GM21717 (cell line): Measurements from ENCODE around the gene TTC23L.
A peak's percentile ranks its signal among the peaks of the same experiment; 100 is the strongest.

Source experiments
- ATAC-seq: cut with Tn5 transposase; IDR thresholded peaks from one replicate; pipeline ENCODE4 v1.9.1; 2021; ENCODE audit warnings: mild to moderate bottlenecking, moderate library complexity; ENCODE audit not compliant: unreplicated experiment

The TTC23L gene

DNA sequence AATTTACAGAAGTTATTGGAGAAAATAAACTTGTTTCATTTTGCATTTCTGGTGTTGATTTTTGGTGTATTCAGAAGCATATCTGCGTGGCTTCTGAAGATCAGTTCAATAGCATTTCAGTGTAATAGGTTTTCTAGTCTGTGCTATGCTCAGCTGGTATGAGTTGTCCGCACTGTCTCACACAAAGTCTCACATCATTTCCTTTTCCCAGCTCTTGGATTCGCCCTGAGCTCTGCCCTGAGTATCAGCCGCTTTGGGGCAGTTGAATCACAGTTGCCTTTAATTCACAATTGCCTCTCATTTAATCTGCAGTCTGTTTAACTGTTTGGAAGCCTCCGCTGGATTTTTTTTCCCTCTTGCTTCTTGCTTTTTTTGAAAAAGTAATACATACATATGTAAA is 6.4 kb upstream of the TTC23L start:
- ATAC-seq: no peak

- no peak for ATAC-seq
These were observed 5.9 kb upstream of the TTC23L start for GRCh38 chr5:34833090-34833489.

DNA sequence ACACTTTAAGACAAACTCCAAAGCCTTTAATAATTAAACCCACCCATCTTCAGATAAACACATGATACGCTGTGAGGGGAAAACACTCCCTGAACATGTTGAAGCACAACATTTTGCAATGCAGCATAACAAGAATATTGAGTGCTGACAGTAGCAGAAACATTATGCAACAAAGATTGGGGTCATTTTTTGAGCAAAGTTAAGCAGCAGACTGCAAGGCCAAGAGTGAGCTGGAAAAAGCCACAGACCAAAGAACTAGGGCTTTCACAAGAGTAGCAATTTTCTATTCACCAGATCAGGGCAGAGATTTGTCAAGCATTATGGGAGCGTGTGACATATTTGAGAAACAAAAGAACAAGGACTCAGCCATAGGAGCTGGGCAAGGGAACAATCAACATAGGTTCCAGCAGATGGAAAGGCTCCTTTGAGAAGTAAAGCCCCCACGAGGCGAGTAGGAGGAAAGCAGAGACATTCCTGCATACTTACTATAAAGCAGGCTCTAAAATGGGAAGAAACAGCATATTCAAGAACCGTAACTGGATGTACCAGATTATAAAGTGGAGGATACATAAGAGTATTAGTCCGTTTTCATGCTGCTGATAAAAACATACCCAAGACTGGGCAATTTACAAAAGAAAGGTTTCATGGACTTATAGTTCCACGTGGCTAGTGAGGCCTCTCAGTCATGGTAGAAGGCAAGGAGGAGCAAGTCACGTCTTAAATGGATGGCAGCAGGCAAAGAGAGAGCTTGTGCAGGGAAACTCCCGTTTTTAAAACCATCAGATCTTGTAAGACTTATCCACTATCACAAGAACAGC is 4.8 kb upstream of the TTC23L start:
- no peak for ATAC-seq

GRCh38 chr5:34834794-34835089 is 4.2 kb upstream of the TTC23L start:
- ATAC-seq: no peak

DNA sequence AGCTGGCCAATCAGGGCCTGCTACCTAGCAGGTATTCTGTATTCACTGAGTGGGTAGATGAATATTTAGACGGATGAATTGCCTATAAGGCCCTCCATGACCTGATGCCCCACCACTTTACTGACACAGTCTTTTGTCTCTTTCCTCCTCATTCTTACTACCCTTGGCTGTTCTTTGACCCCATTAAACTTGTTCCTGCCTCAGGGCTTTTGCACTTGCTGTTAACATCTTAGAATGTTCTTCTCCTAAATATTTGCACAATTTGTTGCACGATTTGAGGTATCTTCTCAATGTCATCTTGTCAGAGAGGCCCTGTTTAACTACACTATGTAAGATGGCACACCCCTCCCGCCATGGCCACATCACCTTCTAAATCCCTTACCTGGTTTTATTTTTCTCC is 3.3 kb upstream of the TTC23L start:
- ATAC-seq: no peak

GRCh38 chr5:34841816-34842215 is 2.9 kb downstream of the TTC23L start:
- ATAC-seq: no peak

GRCh38 chr5:34842554-34842953 is 3.6 kb downstream of the TTC23L start:
- ATAC-seq: no peak

- ATAC-seq: no peak
These were observed 4.5 kb downstream of the TTC23L start for GRCh38 chr5:34843497-34843896.

GRCh38 chr5:34844106-34844505 is 5.1 kb downstream of the TTC23L start:
- no peak for ATAC-seq

GRCh38 chr5:34844999-34845398 is 6.0 kb downstream of the TTC23L start:
- no peak for ATAC-seq

DNA sequence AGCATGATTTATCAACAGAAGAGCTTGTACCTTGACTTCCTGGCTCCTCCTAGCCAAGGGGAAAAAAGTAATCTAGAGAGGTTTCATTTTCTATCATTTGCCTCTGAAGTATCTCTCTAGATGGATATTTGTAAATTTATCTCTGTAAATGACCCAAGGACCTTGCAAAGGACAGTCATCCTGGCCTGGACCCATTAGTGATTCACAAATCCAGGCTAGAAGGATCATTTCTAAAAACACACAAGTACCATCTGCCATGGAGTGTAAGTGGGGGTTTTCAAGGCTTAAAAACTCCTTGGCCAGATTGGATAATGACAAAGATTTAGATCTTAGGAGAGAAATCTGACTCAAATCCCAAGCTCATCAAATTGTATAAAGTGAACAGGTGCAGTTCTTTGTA is 8.1 kb downstream of the TTC23L start:
- no peak for ATAC-seq

GRCh38 chr5:34847552-34847951 is 8.6 kb downstream of the TTC23L start:
- ATAC-seq: no peak

DNA sequence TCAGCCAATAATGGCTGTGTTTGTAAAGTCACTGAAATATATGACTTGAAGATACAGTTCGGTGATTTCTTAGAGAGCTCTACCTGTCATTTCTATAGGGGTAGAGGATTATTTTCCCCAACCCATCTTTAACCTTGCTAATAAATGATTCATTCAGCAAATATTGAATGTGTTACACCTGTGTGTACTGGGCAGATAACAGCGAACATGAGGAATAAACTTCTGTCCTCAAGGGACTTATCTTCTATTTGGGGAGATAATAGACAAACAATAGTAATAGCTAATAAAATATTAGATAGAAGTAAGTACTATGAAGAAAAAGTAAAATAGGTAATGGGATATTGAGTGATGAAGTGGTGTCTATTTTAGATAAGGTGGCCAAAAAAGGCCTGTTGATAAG is 9.3 kb downstream of the TTC23L start:
- no peak for ATAC-seq

DNA sequence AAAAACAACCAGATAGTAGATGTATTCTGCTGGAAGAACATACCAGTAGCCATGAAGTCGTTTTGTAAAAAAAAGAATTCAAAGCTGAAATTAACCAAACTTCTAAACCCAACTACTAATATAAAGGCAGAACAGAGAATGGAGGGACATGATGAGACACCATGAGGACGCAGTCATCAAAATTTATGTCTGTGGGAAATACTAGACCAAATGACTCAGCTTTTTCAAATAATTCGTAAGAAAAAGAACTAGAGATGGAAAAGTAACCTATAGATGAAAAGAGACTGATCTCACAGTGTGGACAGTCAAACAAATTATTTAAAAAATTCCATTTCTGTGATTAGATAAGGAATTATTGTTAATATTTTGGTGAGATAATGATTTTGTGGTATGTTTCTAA is 10.3 kb downstream of the TTC23L start:
- no peak for ATAC-seq

DNA sequence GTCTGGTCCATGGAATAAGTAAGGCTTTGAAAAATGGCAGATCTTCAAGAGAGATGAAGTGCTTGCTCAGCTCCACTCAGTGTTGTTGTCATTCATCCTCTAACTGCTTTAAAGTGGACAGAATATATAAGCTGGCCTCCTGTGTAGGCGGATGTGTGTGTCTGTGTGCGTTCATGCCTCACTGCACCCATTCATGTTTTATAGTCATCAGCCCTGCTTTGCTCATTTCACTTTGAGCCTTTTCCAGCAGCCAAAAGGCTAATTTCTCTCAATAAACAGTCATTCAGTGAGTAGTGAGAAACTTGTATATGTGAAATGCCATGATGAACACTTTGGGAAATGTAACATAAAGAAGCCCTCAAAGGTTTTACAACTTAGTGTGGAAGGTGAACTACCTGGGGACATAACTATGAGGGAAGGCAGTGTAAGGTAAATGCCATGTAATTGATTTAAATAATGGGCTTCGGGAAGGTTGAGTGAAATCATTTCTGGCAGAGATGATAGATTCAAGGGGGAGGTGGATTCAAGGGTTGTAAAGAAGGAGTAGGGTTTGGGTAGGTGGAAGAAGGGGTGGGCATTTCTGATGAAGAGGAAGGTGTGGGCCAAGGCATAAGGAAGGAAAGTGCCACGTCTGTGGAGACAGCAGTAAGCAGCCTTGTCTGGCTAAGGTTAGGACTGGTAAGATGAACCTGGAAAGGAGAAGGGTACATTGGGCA is 15.7 kb downstream of the TTC23L start:
- peak; percentile 84 for ATAC-seq

GRCh38 chr5:34857161-34857560 is 18.2 kb downstream of the TTC23L start:
- no peak for ATAC-seq

DNA sequence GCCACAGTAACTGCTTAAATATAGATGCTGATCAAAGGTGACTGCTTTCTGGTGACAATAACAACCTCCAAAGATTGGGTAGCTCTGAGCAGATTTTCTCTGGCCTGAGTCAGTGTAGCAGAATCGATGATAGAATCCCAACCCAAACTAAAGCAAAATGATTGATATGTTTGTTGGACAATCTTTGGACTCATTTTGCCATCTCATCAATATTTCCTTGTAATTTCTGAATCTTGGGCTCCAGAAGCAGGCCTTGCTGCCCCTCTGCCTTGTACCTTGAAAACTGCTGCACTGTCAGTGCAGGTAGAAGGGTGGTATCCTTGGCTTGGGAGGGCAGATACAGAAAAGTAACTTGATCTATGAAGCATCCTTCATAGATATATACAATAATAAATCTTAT is 18.9 kb downstream of the TTC23L start:
- no peak for ATAC-seq

GRCh38 chr5:34858790-34859189 is 19.8 kb downstream of the TTC23L start:
- no peak for ATAC-seq

DNA sequence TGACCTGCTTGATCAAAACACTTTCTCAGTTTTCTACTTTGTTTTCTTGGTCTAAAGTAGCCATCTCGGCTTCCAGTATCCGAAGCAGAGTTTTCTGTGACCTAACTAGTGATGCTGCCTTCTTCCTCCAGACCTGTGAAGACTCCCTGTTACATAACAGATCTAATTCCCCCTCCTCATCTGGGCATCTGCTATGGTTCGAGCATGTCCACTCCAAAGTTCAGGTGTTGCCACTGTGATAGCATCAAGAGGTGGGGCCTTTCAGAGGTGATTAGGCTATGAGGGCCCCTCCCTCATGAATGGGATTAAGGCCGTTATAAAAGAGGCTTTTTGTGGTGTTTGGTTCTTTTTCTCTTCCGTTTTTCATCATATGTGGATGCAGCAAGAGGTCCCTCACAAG is 20.3 kb downstream of the TTC23L start:
- no peak for ATAC-seq

GRCh38 chr5:34863946-34864345 is 25.0 kb downstream of the TTC23L start:
- ATAC-seq: no peak

DNA sequence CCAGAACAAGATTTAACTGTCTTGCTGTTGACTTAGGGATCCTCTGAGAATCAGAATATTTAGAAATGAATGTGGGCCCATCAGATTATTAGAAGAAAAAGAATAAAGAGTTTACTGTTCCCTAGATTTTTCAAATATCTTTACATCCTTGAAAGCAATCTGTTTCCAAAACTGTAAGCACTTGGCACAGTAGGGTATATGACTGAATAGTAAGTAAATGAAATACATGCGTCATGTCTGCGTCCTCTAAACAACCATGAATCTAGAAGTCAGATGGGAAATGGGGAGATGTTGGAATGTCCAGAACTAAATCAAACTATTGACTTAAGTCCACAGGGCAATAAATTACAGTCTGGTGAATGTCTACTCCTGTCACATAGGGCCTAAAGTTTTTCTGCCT is 26.1 kb downstream of the TTC23L start:
- ATAC-seq: no peak

DNA sequence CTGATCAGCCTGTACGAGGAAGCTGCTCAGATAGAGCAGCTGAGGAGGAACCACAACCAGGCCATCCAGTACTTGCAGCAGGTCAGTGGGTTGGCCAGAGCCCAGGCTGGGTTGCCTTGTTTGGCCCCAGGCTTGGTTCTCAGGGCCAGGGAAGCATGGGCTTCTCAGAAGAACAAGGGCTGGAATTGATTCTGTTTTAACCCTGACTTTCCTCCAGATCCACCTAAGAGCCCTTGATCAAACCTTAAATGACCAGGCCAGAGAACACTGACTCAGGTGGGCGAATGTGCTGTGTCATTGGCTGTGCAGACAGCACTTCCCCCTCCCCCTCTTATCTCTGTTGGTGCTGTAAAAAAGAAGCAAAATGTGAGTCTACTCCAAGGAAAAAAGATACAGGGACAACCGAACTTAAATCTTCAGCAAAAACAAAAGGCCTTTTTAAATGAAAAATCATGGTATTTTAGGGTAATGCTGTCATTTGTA is 28.1 kb downstream of the TTC23L start:
- no peak for ATAC-seq

GRCh38 chr5:34867660-34868059 is 28.7 kb downstream of the TTC23L start:
- ATAC-seq: no peak
